ENCODE data around the gene ARHGDIB.

The ARHGDIB gene

DNA sequence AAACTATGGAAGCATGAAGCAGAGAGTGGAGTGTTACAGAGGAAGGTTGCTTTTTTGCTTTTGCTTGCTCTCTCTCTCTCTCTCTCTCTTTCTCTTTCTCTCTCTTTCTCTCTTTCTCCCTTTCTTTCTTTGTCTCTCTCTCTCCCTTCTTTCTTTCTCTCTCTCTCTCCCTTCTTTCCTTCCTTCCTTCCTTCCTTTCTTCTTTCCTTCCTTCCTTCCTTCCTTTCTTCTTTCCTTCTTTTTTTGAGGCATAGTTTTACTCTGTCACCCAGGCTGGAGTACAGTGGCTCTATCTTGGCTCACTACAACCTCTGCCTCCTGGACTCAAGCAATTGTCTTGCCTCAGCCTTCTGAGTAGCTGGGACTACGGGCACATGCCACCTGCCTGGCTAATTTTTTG lies 7.6 kb downstream of the ARHGDIB start:
- Mint-ChIP-seq H3K9me3 (no peaks in the 10 kb centered on the region), H3K27me3 (no peaks in the 10 kb centered on the region), H3K4me1 (peaks cover 95% of the 10 kb centered on the region), H3K4me3 (peak overlapping the region; percentile 90), H3K36me3 (peaks cover 19% of the 10 kb centered on the region), H3K27ac (peak overlapping the region; percentile 99)

DNA sequence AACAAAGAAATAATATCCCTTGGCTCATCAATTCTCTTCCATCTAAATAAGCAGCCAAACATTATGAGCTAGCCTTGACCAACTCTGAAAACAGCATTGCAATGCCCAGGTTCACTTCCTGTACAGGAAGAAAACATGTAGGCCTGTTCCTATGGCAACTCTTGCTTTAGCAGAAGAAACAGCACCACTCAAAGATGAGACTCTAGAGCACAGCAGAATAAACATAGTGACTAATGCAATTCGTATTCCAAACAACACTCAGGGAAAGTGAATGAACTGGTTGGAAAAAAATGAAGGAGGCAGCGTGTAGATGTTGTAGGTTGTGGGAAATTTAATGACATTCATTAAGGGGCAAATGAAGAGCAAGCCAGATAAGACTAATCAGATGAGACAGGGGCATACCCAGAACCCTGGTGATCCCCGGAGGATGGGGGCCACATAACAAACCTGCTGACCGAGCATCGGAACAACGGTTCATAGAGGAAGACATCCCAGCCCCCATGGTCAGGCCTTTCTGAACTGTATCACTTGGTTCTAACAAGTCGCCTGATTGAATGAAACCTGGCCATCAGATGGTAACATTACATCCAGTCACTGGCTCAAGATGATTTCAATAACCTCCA lies 9.0 kb downstream of the ARHGDIB start:
- Mint-ChIP-seq H3K36me3 (peaks cover 21% of the 10 kb centered on the region), H3K27me3 (no peaks in the 10 kb centered on the region), H3K27ac (peak overlapping the region; percentile 99), H3K4me3 (peak overlapping the region; percentile 90), H3K9me3 (no peaks in the 10 kb centered on the region), H3K4me1 (peaks cover 94% of the 10 kb centered on the region)

GRCh38 chr12:14951851-14952250 lies 9.6 kb downstream of the ARHGDIB start:
- H3K36me3 Mint-ChIP-seq: peaks cover 25% of the 10 kb centered on the region

GRCh38 chr12:14950982-14951746 lies 10.2 kb downstream of the ARHGDIB start:
- H3K36me3 Mint-ChIP-seq: peaks cover 32% of the 10 kb centered on the region
- H3K9me3 Mint-ChIP-seq: no peaks in the 10 kb centered on the region
- H3K4me1 Mint-ChIP-seq: peaks cover 94% of the 10 kb centered on the region

More at GRCh38 chr12:14951851-14952250, 9.6 kb downstream of the ARHGDIB start:
- Mint-ChIP-seq H3K27ac (peak overlapping the region; percentile 99), H3K4me1 (peaks cover 94% of the 10 kb centered on the region), H3K27me3 (no peaks in the 10 kb centered on the region), H3K9me3 (no peaks in the 10 kb centered on the region), H3K4me3 (peak overlapping the region; percentile 90)

GRCh38 chr12:14950421-14950820 lies 11.0 kb downstream of the ARHGDIB start:
- Mint-ChIP-seq H3K27ac (peak overlapping the region; percentile 99), H3K4me3 (peak overlapping the region; percentile 90), H3K9me3 (no peaks in the 10 kb centered on the region), H3K27me3 (no peaks in the 10 kb centered on the region), H3K4me1 (peaks cover 94% of the 10 kb centered on the region), H3K36me3 (peaks cover 35% of the 10 kb centered on the region)

More at GRCh38 chr12:14950982-14951746, 10.2 kb downstream of the ARHGDIB start:
- H3K27ac Mint-ChIP-seq: peak overlapping the region; percentile 99
- peak overlapping the region; percentile 90 for H3K4me3 Mint-ChIP-seq
- no peaks in the 10 kb centered on the region for H3K27me3 Mint-ChIP-seq

DNA sequence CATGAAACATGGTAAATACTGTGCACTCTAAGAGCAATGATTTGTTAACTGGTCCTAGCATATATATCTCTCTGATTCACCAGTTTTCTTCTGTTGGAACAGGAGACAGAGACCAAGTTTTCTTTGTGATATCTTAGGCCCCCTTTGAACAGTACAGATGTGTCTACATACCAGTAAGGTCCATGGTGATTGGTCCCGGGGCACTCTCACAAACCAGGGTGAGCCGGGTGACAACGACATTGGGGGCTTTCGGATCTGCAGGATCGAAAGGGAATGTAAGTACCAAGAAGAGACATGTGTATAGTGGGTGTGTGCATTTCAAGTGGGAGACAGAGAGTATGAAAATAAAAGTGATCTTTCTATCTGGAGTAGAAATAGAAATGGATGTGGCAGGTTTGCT lies 11.8 kb downstream of the ARHGDIB start:
- Mint-ChIP-seq H3K27ac (peak overlapping the region; percentile 99), H3K27me3 (no peaks in the 10 kb centered on the region), H3K4me1 (peaks cover 97% of the 10 kb centered on the region), H3K4me3 (peak overlapping the region; percentile 90), H3K9me3 (no peaks in the 10 kb centered on the region), H3K36me3 (peaks cover 37% of the 10 kb centered on the region)

DNA sequence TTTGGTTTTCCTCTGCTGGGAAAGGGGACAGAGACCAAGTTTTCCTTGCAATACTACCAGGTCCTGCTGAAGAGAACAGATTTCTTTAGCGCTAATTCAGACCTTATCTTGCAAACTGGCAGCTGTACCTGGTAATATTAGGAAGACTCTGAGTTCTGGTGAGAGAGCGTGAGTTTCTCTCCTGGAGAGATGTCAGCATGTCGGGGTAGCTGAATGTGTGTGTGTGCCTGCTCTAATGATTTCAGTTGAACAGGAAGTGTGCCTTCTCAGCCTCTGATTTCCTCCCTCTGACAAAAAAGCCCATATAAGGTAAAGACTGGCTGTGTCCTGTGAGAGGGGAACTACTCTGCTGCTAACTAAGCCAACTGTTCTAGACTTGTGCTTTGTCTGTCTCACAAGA lies 12.7 kb downstream of the ARHGDIB start:
- peak overlapping the region; percentile 99 for H3K27ac Mint-ChIP-seq
- H3K36me3 Mint-ChIP-seq: peaks cover 40% of the 10 kb centered on the region
- H3K27me3 Mint-ChIP-seq: no peaks in the 10 kb centered on the region
- no peaks in the 10 kb centered on the region for H3K9me3 Mint-ChIP-seq
- peaks cover 91% of the 10 kb centered on the region for H3K4me1 Mint-ChIP-seq
- peak overlapping the region; percentile 90 for H3K4me3 Mint-ChIP-seq

- Mint-ChIP-seq H3K9me3 (no peaks in the 10 kb centered on the region), H3K4me3 (peak overlapping the region; percentile 70), H3K27me3 (no peaks in the 10 kb centered on the region), H3K27ac (peak overlapping the region; percentile 97), H3K4me1 (peaks cover 78% of the 10 kb centered on the region), H3K36me3 (peaks cover 49% of the 10 kb centered on the region)
Measured at GRCh38 chr12:14946861-14947260, 14.5 kb downstream of the ARHGDIB start.

DNA sequence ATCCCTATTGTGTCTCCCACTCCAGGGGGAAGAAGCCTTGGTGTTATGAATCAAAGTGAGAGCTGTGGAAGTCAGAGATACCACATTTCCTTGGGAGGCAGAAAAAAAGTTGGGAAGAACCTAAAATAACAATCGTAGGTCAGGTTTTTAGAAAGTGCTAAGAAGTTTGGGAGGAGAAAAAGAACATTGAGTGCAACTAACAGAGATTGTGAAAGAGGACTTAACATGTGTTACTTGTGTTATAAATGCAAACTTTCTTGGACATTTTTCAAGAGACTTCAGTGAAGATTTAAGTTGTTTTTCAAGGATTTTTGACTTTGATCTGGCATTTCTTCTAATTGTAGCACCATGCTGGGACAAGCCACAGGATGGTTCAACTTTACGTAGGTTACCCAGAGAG lies 15.2 kb downstream of the ARHGDIB start:
- Mint-ChIP-seq H3K27me3 (no peaks in the 10 kb centered on the region), H3K9me3 (no peaks in the 10 kb centered on the region), H3K27ac (peak overlapping the region; percentile 92), H3K36me3 (peaks cover 51% of the 10 kb centered on the region), H3K4me3 (peak overlapping the region; percentile 53), H3K4me1 (peaks cover 71% of the 10 kb centered on the region)

- peaks cover 63% of the 10 kb centered on the region for H3K4me1 Mint-ChIP-seq
- peak overlapping the region; percentile 81 for H3K27ac Mint-ChIP-seq
- no peaks in the 10 kb centered on the region for H3K9me3 Mint-ChIP-seq
- no peak overlapping the region for H3K4me3 Mint-ChIP-seq
- H3K36me3 Mint-ChIP-seq: peaks cover 49% of the 10 kb centered on the region
- no peaks in the 10 kb centered on the region for H3K27me3 Mint-ChIP-seq
Measured at GRCh38 chr12:14942196-14942931, 19.0 kb downstream of the ARHGDIB start.

GRCh38 chr12:14941369-14941768 lies 20.0 kb downstream of the ARHGDIB start:
- Mint-ChIP-seq H3K4me1 (peaks cover 63% of the 10 kb centered on the region), H3K36me3 (peaks cover 49% of the 10 kb centered on the region), H3K4me3 (no peak overlapping the region), H3K9me3 (no peaks in the 10 kb centered on the region), H3K27ac (no peak overlapping the region), H3K27me3 (no peaks in the 10 kb centered on the region)

DNA sequence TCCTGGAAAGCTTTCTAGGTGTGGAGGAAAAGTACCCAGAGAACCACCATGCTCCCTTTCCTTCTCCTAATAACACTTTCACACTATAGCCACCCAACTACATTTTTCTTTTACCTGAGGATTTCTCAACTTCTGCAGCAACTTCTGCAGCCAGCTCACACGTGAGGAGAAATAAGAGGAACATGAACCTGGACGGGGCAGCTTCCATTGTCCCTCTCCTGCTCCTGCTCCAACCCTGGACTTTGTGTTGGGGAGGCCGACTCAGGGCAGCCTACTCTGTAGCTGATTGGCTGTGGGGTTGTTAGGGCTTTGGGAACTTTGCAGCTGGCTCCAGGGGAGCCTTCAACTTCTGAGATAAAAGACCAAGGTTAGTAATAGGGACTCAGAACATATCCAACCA lies 23.1 kb downstream of the ARHGDIB start, which contains the start of gene ERP27:
TSS of gene ERP27 (minus strand) at position 237 of the 400 bp plus-strand sequence. CDS start at position 208, 29 bp downstream.
- Mint-ChIP-seq H3K27me3 (no peaks in the 10 kb centered on the region), H3K4me3 (peak within 1 kb of the TSS; percentile 47), H3K4me1 (peaks cover 63% of the 10 kb centered on the region), H3K9me3 (no peaks in the 10 kb centered on the region), H3K36me3 (peaks cover 44% of the 10 kb centered on the region), H3K27ac (peak within 1 kb of the TSS; percentile 95)

DNA sequence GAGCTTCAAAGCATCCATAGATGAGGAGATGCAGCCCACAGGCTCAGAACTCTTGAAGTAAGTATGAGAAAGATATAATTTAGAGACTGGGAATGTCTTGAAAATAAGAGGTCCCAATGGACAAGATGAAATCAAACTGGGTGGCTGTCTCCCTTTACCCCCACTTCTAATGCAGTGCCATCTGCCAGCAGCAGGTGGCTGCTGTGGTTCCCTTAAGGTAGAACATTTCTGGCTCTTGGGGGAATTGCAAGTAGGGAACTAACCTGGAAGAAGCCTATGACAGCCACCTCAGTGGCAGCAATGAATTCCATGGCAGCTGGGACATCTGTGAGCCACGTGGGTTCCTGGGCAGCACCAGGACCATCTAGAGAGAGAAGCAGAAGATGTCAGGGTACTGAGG lies 23.7 kb downstream of the ARHGDIB start:
- Mint-ChIP-seq H3K9me3 (no peaks in the 10 kb centered on the region), H3K27ac (peak overlapping the region; percentile 89), H3K4me1 (peaks cover 68% of the 10 kb centered on the region), H3K27me3 (no peaks in the 10 kb centered on the region), H3K36me3 (peaks cover 46% of the 10 kb centered on the region), H3K4me3 (peak overlapping the region; percentile 47)

- peaks cover 74% of the 10 kb centered on the region for H3K4me1 Mint-ChIP-seq
Measured at GRCh38 chr12:14937014-14937413, 24.4 kb downstream of the ARHGDIB start.

DNA sequence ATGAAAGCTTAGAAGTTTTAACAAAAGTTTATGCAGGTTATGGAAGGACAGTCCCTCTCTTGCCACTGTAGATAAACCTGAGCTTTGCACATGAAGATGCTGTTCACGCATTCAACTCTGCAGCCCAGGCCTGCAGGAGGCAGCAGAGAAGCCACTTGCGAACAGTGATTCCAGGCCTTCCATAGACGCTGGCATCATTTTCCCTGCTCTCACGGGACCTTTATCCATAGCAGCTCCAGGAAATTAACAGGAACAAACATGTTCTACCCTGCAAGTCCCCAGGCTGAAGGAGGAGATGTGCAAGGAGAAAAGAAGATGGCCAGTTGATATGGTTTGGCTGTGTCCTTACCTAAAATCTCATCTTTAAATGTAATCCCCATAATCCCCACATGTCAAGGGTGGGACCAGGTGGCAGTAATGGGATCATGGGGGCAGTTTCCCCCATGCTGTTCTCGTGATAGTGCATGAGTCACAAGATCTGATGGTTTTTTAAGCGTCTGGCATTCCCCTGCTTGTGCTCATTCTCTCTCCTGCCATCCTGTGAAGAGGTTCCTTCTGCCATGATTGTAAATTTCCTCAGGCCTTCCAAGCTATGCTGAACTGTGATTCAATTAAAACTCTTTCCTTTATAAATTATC lies 25.1 kb downstream of the ARHGDIB start:
- Mint-ChIP-seq H3K4me1 (peaks cover 74% of the 10 kb centered on the region), H3K4me3 (no peak overlapping the region), H3K9me3 (no peaks in the 10 kb centered on the region), H3K27ac (peak overlapping the region; percentile 9), H3K36me3 (peaks cover 49% of the 10 kb centered on the region), H3K27me3 (no peaks in the 10 kb centered on the region)

More at GRCh38 chr12:14937014-14937413, 24.4 kb downstream of the ARHGDIB start:
- Mint-ChIP-seq H3K4me3 (no peak overlapping the region), H3K36me3 (peaks cover 48% of the 10 kb centered on the region), H3K27me3 (no peaks in the 10 kb centered on the region), H3K9me3 (no peaks in the 10 kb centered on the region), H3K27ac (peak overlapping the region; percentile 89)

Data from activated naive CD4-positive, alpha-beta T cell treated with anti-CD3 and anti-CD28 coated beads, Interleukin-2, amount 50 U/mL, for 24 hours (primary cell).